ENCODE measurements around the gene ZNF765. TPM values are rescaled to one million over a fixed set of nuclear protein-coding genes. Genes with fewer than 3 reads are reported as not detected.
"Not testable (repeated sequence)": the region's sequence is repeated elsewhere in the genome, so short reads cannot be mapped to it uniquely, and the experiment has no call there.

The ZNF765 gene
- total RNA-seq, 1 experiment from 2014 or later: 6.7 TPM

GRCh38 chr19:53422551-53422950 is 27.6 kb downstream of the ZNF765 start:
- Histone ChIP-seq H3K36me3 (ENCODE audit: control insufficient read depth in 1 of 2, insufficient read depth in 2 of 2, low read length in 2 of 2) (no peaks in the 10 kb centered on the region), H3K9me2 (ENCODE audit: insufficient read depth) (no peaks in the 10 kb centered on the region), H3K79me2 (ENCODE audit: insufficient read depth, low read length) (no peaks in the 10 kb centered on the region), H3K9ac (ENCODE audit: low read length) (no peak overlapping the region), H3K27ac (ENCODE audit: low read depth, low read length) (no peak overlapping the region), H3K27me3 (ENCODE audit: insufficient read depth, low read length) (no peaks in the 10 kb centered on the region), H3K9me3 (ENCODE audit: control insufficient read depth in 1 of 2, insufficient read depth in 1 of 2, low read depth in 1 of 2, low read length in 2 of 2) (peaks cover 0 to 4% of the 10 kb centered on the region in 2 experiments; a peak in 1 of 4 replicates), H2AFZ (ENCODE audit: low read depth, low read length, poor library complexity, severe bottlenecking) (no peak overlapping the region), H3K4me3 (replicated peaks in 1 of 2; ENCODE audit: low read depth in 1 of 2, low read length in 2 of 2) (no peak overlapping the region), H3K4me1 (ENCODE audit: control insufficient read depth in 1 of 2, insufficient read depth in 2 of 2, low read length in 2 of 2) (no peaks in the 10 kb centered on the region), H4K20me1 (ENCODE audit: insufficient read depth) (no peaks in the 10 kb centered on the region), H3K4me2 (ENCODE audit: low read length) (no peak overlapping the region)
- ChIA-PET POLR2A (no interaction called here), RAD21 (ENCODE audit: low non-redundant PET in 1 of 2, low total read pairs in 2 of 2, uncharacterized antibody in 2 of 2, unreplicated experiment in 2 of 2) (no interaction called here), CTCF (no interaction called here)
- DNase-seq (ENCODE audit: low read depth, low spot score) (no peak), ATAC-seq (no peak)
- intact Hi-C loops (cut with micrococcal nuclease): no loop called here
- TF ChIP-seq, protein P1, sequence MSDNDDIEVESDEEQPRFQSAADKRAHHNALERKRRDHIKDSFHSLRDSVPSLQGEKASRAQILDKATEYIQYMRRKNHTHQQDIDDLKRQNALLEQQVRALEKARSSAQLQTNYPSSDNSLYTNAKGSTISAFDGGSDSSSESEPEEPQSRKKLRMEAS (IDR thresholded peaks at IDR 0.05): no peak
- TF ChIP-seq, protein P2, sequence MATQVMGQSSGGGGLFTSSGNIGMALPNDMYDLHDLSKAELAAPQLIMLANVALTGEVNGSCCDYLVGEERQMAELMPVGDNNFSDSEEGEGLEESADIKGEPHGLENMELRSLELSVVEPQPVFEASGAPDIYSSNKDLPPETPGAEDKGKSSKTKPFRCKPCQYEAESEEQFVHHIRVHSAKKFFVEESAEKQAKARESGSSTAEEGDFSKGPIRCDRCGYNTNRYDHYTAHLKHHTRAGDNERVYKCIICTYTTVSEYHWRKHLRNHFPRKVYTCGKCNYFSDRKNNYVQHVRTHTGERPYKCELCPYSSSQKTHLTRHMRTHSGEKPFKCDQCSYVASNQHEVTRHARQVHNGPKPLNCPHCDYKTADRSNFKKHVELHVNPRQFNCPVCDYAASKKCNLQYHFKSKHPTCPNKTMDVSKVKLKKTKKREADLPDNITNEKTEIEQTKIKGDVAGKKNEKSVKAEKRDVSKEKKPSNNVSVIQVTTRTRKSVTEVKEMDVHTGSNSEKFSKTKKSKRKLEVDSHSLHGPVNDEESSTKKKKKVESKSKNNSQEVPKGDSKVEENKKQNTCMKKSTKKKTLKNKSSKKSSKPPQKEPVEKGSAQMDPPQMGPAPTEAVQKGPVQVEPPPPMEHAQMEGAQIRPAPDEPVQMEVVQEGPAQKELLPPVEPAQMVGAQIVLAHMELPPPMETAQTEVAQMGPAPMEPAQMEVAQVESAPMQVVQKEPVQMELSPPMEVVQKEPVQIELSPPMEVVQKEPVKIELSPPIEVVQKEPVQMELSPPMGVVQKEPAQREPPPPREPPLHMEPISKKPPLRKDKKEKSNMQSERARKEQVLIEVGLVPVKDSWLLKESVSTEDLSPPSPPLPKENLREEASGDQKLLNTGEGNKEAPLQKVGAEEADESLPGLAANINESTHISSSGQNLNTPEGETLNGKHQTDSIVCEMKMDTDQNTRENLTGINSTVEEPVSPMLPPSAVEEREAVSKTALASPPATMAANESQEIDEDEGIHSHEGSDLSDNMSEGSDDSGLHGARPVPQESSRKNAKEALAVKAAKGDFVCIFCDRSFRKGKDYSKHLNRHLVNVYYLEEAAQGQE (IDR thresholded peaks at IDR 0.05; ENCODE audit: low read depth): no peak
- no peak for TF ChIP-seq CEBPB (IDR thresholded peaks at IDR 0.05; ENCODE audit: low read depth)
- no peak for TF ChIP-seq CBX3 (IDR thresholded peaks at IDR 0.05; ENCODE audit: low read depth)
- no peak for TF ChIP-seq ELF1 (IDR thresholded peaks at IDR 0.05; ENCODE audit: borderline replicate concordance, low read depth)
- no peak for TF ChIP-seq EZH2 (IDR thresholded peaks at IDR 0.05)
- TF ChIP-seq SP1 (IDR thresholded peaks at IDR 0.05; ENCODE audit: low read depth): no peak
- TF ChIP-seq EZH2phosphoT487 (IDR thresholded peaks at IDR 0.05; ENCODE audit: borderline replicate concordance): no peak
- TF ChIP-seq CTCF (IDR thresholded peaks at IDR 0.05 in 2 of 3, conservative IDR thresholded peaks at IDR 0.05 in 1 of 3; ENCODE audit: borderline replicate concordance in 1 of 3, insufficient read depth in 1 of 3, low read depth in 2 of 3, low read length in 2 of 3): no peak
- no peak for TF ChIP-seq YY1 (IDR thresholded peaks at IDR 0.05; ENCODE audit: extremely low read depth, insufficient replicate concordance, low read depth, low read length)
- TF ChIP-seq POLR2A (IDR thresholded peaks at IDR 0.05; ENCODE audit: borderline replicate concordance, extremely low read depth, insufficient read depth, insufficient read length): no peak
- TF ChIP-seq ZNF274 (IDR thresholded peaks at IDR 0.05; ENCODE audit: low read depth, low read length): no peak
- no peak for TF ChIP-seq ZBTB33 (IDR thresholded peaks at IDR 0.05; ENCODE audit: extremely low read depth, insufficient replicate concordance, low read length)
- BruUV-seq (replicated peaks): no TSS peak

- BruUV-seq (replicated peaks); intact Hi-C loops (cut with micrococcal nuclease); H3K4me3 ChIP-seq (replicated peaks in 1 of 2; ENCODE audit: low read depth in 1 of 2, low read length in 2 of 2); H3K4me1 ChIP-seq (ENCODE audit: control insufficient read depth in 1 of 2, insufficient read depth in 2 of 2, low read length in 2 of 2); H4K20me1 ChIP-seq (ENCODE audit: insufficient read depth); ATAC-seq; H3K4me2 ChIP-seq (ENCODE audit: low read length); H3K9me2 ChIP-seq (ENCODE audit: insufficient read depth); H3K27me3 ChIP-seq (ENCODE audit: insufficient read depth, low read length); H3K79me2 ChIP-seq (ENCODE audit: insufficient read depth, low read length); H3K27ac ChIP-seq (ENCODE audit: low read depth, low read length); H3K9ac ChIP-seq (ENCODE audit: low read length); H3K36me3 ChIP-seq (ENCODE audit: control insufficient read depth in 1 of 2, insufficient read depth in 2 of 2, low read length in 2 of 2); DNase-seq (ENCODE audit: low read depth, low spot score); H3K9me3 ChIP-seq (ENCODE audit: control insufficient read depth in 1 of 2, insufficient read depth in 1 of 2, low read depth in 1 of 2, low read length in 2 of 2); POLR2A ChIA-PET; H2AFZ ChIP-seq (ENCODE audit: low read depth, low read length, poor library complexity, severe bottlenecking); CTCF ChIA-PET; RAD21 ChIA-PET (ENCODE audit: low non-redundant PET in 1 of 2, low total read pairs in 2 of 2, uncharacterized antibody in 2 of 2, unreplicated experiment in 2 of 2): not testable (repeated sequence)
These were observed 28.1 kb downstream of the ZNF765 start for GRCh38 chr19:53423074-53423473.

Measured in HCT116 (cell line).